Nephron progenitor cell (in vitro differentiated cells): ENCODE data around the gene ZNF516.

Experiments
- DNase-seq: peaks from one replicate; pipeline ENCODE4 v3.0.0; 2021
- H3K27ac Mint-ChIP-seq: 2 replicates; pipeline ENCODE4 v1.8.0; 2021; ENCODE audit warnings: mild to moderate bottlenecking, moderate library complexity, mixed read lengths
- H3K27me3 Mint-ChIP-seq: 2 replicates; pipeline ENCODE4 v1.8.0; 2021; ENCODE audit warnings: mild to moderate bottlenecking, low read depth, mixed read lengths; ENCODE audit not compliant: poor library complexity
- H3K36me3 Mint-ChIP-seq: 2 replicates; pipeline ENCODE4 v1.8.0; 2021; ENCODE audit warnings: low read depth, mixed read lengths
- H3K4me1 Mint-ChIP-seq: 2 replicates; pipeline ENCODE4 v1.8.0; 2021; ENCODE audit warnings: mixed read lengths
- H3K4me3 Mint-ChIP-seq: 2 replicates; pipeline ENCODE4 v1.8.0; 2021; ENCODE audit warnings: mild to moderate bottlenecking, moderate library complexity, mixed read lengths
- H3K9me3 Mint-ChIP-seq: 2 replicates; pipeline ENCODE4 v1.8.0; 2021; ENCODE audit warnings: mild to moderate bottlenecking, moderate library complexity, mixed read lengths
- TF ChIP-seq, protein P1 (sequence below): fragments of 200-600 bp; sonication (generic); IDR thresholded peaks from 2 replicates; pipeline ENCODE4 v1.5.0; 2021; ENCODE audit warnings: antibody characterized with exemption

ZNF516 gene

GRCh38 chr18:76491473-76491775 lies 3.6 kb downstream of the ZNF516 start:
- TF ChIP-seq, protein P1, sequence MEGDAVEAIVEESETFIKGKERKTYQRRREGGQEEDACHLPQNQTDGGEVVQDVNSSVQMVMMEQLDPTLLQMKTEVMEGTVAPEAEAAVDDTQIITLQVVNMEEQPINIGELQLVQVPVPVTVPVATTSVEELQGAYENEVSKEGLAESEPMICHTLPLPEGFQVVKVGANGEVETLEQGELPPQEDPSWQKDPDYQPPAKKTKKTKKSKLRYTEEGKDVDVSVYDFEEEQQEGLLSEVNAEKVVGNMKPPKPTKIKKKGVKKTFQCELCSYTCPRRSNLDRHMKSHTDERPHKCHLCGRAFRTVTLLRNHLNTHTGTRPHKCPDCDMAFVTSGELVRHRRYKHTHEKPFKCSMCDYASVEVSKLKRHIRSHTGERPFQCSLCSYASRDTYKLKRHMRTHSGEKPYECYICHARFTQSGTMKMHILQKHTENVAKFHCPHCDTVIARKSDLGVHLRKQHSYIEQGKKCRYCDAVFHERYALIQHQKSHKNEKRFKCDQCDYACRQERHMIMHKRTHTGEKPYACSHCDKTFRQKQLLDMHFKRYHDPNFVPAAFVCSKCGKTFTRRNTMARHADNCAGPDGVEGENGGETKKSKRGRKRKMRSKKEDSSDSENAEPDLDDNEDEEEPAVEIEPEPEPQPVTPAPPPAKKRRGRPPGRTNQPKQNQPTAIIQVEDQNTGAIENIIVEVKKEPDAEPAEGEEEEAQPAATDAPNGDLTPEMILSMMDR, result no peak
- no peaks in the 10 kb centered on the region for H3K9me3 Mint-ChIP-seq
- no peaks in the 10 kb centered on the region for H3K27me3 Mint-ChIP-seq
- H3K4me1 Mint-ChIP-seq, result peaks cover 44% of the 10 kb centered on the region
- H3K36me3 Mint-ChIP-seq, result no peaks in the 10 kb centered on the region
- peak; percentile 82 for DNase-seq
- H3K4me3 Mint-ChIP-seq, result peak overlapping the region; percentile 94
- H3K27ac Mint-ChIP-seq, result no peak overlapping the region

- Mint-ChIP-seq H3K4me3 (peak overlapping the region; percentile 97), H3K27ac (peak overlapping the region; percentile 99), H3K9me3 (no peaks in the 10 kb centered on the region), H3K4me1 (peaks cover 45% of the 10 kb centered on the region), H3K27me3 (no peaks in the 10 kb centered on the region), H3K36me3 (peaks cover 2% of the 10 kb centered on the region)
- TF ChIP-seq, protein P1, result no peak
- no peak for DNase-seq
Measured at GRCh38 chr18:76490670-76491472, 4.2 kb downstream of the ZNF516 start.

DNA sequence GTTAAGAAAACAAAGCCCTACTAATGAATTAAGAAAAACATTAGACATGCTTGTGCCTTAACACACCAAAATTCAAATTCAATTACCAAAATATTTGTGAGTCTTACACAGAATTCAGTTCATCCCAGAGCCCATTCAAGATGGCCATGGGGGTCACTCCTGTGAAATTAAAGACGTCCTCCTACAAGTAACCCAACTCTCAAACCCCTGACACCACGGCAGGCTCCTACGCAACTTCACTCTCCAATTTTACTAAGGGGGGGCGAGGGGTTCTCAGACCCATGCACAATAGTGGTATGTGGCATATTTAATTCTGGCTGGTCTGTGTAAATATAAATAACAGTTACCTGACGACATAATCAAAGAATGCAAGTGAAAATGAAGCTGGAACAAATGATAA lies 5.0 kb downstream of the ZNF516 start:
- Mint-ChIP-seq H3K9me3 (no peaks in the 10 kb centered on the region), H3K27me3 (no peaks in the 10 kb centered on the region), H3K4me1 (peaks cover 54% of the 10 kb centered on the region), H3K4me3 (peak overlapping the region; percentile 97), H3K36me3 (peaks cover 10% of the 10 kb centered on the region), H3K27ac (peak overlapping the region; percentile 99)
- peak; percentile 25 for DNase-seq
- TF ChIP-seq, protein P1, result no peak

GRCh38 chr18:76489081-76489480 lies 6.0 kb downstream of the ZNF516 start:
- Mint-ChIP-seq H3K9me3 (no peaks in the 10 kb centered on the region), H3K27ac (peak overlapping the region; percentile 99), H3K4me3 (peak overlapping the region; percentile 97), H3K36me3 (peaks cover 19% of the 10 kb centered on the region), H3K27me3 (no peaks in the 10 kb centered on the region), H3K4me1 (peaks cover 63% of the 10 kb centered on the region)
- DNase-seq, result no peak
- TF ChIP-seq, protein P1, result no peak

GRCh38 chr18:76488190-76488589 lies 6.9 kb downstream of the ZNF516 start:
- peak overlapping the region; percentile 97 for H3K4me3 Mint-ChIP-seq
- DNase-seq, result no peak
- TF ChIP-seq, protein P1, result no peak
- H3K9me3 Mint-ChIP-seq, result no peaks in the 10 kb centered on the region
- H3K36me3 Mint-ChIP-seq, result peaks cover 28% of the 10 kb centered on the region
- peak overlapping the region; percentile 76 for H3K27ac Mint-ChIP-seq
- peaks cover 72% of the 10 kb centered on the region for H3K4me1 Mint-ChIP-seq
- H3K27me3 Mint-ChIP-seq, result no peaks in the 10 kb centered on the region

- H3K4me1 Mint-ChIP-seq, result peaks cover 76% of the 10 kb centered on the region
Measured at GRCh38 chr18:76487782-76488181, 7.3 kb downstream of the ZNF516 start.

More at GRCh38 chr18:76487782-76488181, 7.3 kb downstream of the ZNF516 start:
- Mint-ChIP-seq H3K9me3 (no peaks in the 10 kb centered on the region), H3K27ac (peak overlapping the region; percentile 76), H3K36me3 (peaks cover 32% of the 10 kb centered on the region), H3K27me3 (no peaks in the 10 kb centered on the region), H3K4me3 (peak overlapping the region; percentile 97)
- peak; percentile 19 for DNase-seq
- TF ChIP-seq, protein P1, result no peak
